IMR-90 (cell line): ENCODE measurements around the gene BTBD17. TPM values are rescaled to one million over a fixed set of nuclear protein-coding genes. Genes with fewer than 3 reads are reported as not detected.

Source experiments
- ATAC-seq: fragments of 200-7000 bp; cut with Tn5 transposase; 2 replicates; pipeline ENCODE4 v1.9.1; 2020; ENCODE audit warnings: low read depth, mild to moderate bottlenecking, moderate library complexity
- BruUV-seq: library from RNA; stranded (reverse); fragments of 400-500 nt; replicated peaks from 2 replicates; lab custom pipeline; 2021; lab: Mats Ljungman, UMichigan
- CTCF ChIA-PET: fragments of 300-600 bp; formaldehyde crosslinking; extraction: SDS; loops from one replicate; lab custom pipeline; 2021; ENCODE audit warnings: antibody characterized with exemption; lab: Yijun Ruan, JAX
- POLR2A ChIA-PET: fragments of 300-600 bp; sonication (Branson Sonifier 250); formaldehyde crosslinking; loops from one replicate; lab custom pipeline; 2022; ENCODE audit warnings: antibody characterized with exemption; ENCODE audit not compliant: unreplicated experiment; lab: Charles Lee
- DNase-seq: peaks from one replicate; pipeline ENCODE4 v3.0.0; 2013
- H2AFZ ChIP-seq: replicated peaks from 2 replicates; pipeline ENCODE3; 2013; ENCODE audit warnings: low read length, mild to moderate bottlenecking; ENCODE audit not compliant: poor library complexity
- H2AK5ac ChIP-seq: 2 replicates; pipeline ENCODE4 v1.6.1; 2013; ENCODE audit warnings: low read depth, low read length, inconsistent platforms
- H2AK9ac ChIP-seq: replicated peaks from 2 replicates; pipeline ENCODE3; 2013; ENCODE audit warnings: mild to moderate bottlenecking, low read depth, low read length, moderate library complexity; ENCODE audit not compliant: poor library complexity
- H2BK120ac ChIP-seq: 2 replicates; pipeline ENCODE4 v1.6.1; 2013; ENCODE audit warnings: low read depth, low read length, inconsistent platforms
- H2BK15ac ChIP-seq: 3 replicates; pipeline ENCODE4 v1.6.1; 2013; ENCODE audit warnings: low read depth, low read length, inconsistent platforms
- H2BK20ac ChIP-seq: 2 replicates; pipeline ENCODE4 v1.6.1; 2013; ENCODE audit warnings: low read depth, mild to moderate bottlenecking, inconsistent platforms, low read length, moderate library complexity
- H2BK5ac ChIP-seq: 2 replicates; pipeline ENCODE4 v1.6.1; 2013; ENCODE audit warnings: mild to moderate bottlenecking, low read depth, low read length, inconsistent platforms; ENCODE audit not compliant: poor library complexity, severe bottlenecking
- H3K14ac ChIP-seq: replicated peaks from 2 replicates; pipeline ENCODE4 v1.6.1; 2013; ENCODE audit warnings: low read depth, low read length, inconsistent platforms
- H3K18ac ChIP-seq: 2 replicates; pipeline ENCODE4 v1.6.1; 2013; ENCODE audit warnings: low read depth, low read length, control low read depth
- H3K23ac ChIP-seq: 2 replicates; pipeline ENCODE4 v1.6.1; 2013; ENCODE audit warnings: low read depth, low read length, inconsistent platforms
- H3K27ac ChIP-seq: 2 replicates; pipeline ENCODE4 v1.5.1; 2013; ENCODE audit warnings: mild to moderate bottlenecking, control low read depth, low read length; ENCODE audit not compliant: insufficient read depth
- H3K27me3 ChIP-seq: 2 replicates; pipeline ENCODE4 v1.6.1; 2013; ENCODE audit warnings: low read length; ENCODE audit not compliant: control insufficient read depth, insufficient read depth
- H3K36me3 ChIP-seq: 2 replicates; pipeline ENCODE4 v1.6.1; 2013; ENCODE audit warnings: low read length, mixed read lengths; ENCODE audit not compliant: control insufficient read depth, insufficient read depth
- H3K4ac ChIP-seq: 2 replicates; pipeline ENCODE4 v1.6.1; 2013; ENCODE audit warnings: low read depth, low read length, inconsistent platforms
- H3K4me1 ChIP-seq: 2 replicates; pipeline ENCODE4 v1.6.1; 2013; ENCODE audit warnings: low read length, mixed read lengths; ENCODE audit not compliant: control insufficient read depth, insufficient read depth
- H3K4me2 ChIP-seq: 2 replicates; pipeline ENCODE4 v1.6.1; 2013; ENCODE audit warnings: low read depth, mild to moderate bottlenecking, control low read depth, low read length, moderate library complexity
- H3K4me3 ChIP-seq: 2 replicates; pipeline ENCODE4 v1.5.1; 2013; ENCODE audit warnings: low read depth, mild to moderate bottlenecking, control low read depth, low read length, moderate library complexity; ENCODE audit not compliant: insufficient read depth
- H3K56ac ChIP-seq: 2 replicates; pipeline ENCODE4 v1.6.1; 2013; ENCODE audit warnings: low read length, inconsistent platforms; ENCODE audit not compliant: insufficient read depth; ENCODE audit errors: extremely low read depth
- H3K79me1 ChIP-seq, 2 experiments: 2 replicates each; pipeline ENCODE4 v1.6.1; 2013; ENCODE audit warnings: low read length in 2 of 2, inconsistent platforms in 1 of 2, low read depth in 1 of 2
- H3K9ac ChIP-seq: 2 replicates; pipeline ENCODE4 v1.6.1; 2013; ENCODE audit warnings: low read depth, low read length, control low read depth
- H3K9me1 ChIP-seq: 2 replicates; pipeline ENCODE4 v1.6.1; 2013; ENCODE audit warnings: low read length, inconsistent platforms; ENCODE audit not compliant: insufficient read depth
- H3K9me3 ChIP-seq: 2 replicates; pipeline ENCODE4 v1.6.1; 2013; ENCODE audit warnings: low read length; ENCODE audit not compliant: control insufficient read depth, insufficient read depth
- H4K20me1 ChIP-seq: 2 replicates; pipeline ENCODE4 v1.6.1; 2013; ENCODE audit warnings: low read length, inconsistent platforms; ENCODE audit not compliant: insufficient read depth
- H4K5ac ChIP-seq: 2 replicates; pipeline ENCODE4 v1.6.1; 2013; ENCODE audit warnings: mild to moderate bottlenecking, low read depth, low read length, control low read depth
- H4K8ac ChIP-seq, 2 experiments: 2 replicates each; pipeline ENCODE4 v1.6.1; 2013; ENCODE audit warnings: low read depth in 2 of 2, low read length in 2 of 2, control low read depth in 1 of 2, inconsistent platforms in 1 of 2
- H4K91ac ChIP-seq: 2 replicates; pipeline ENCODE4 v1.6.1; 2013; ENCODE audit warnings: low read depth, low read length, inconsistent platforms; ENCODE audit not compliant: insufficient read depth
- BHLHE40 ChIP-seq: fragments of 150-350 bp; IDR thresholded peaks from 2 replicates; pipeline ENCODE4 v1.6.1; 2016; ENCODE audit warnings: mild to moderate bottlenecking, low read depth, low read length
- CEBPB ChIP-seq: IDR thresholded peaks from 2 replicates; pipeline ENCODE4 v1.6.1; 2012; ENCODE audit warnings: low read depth, low read length, improper control_type of control experiment
- CHD1 ChIP-seq: IDR thresholded peaks from 2 replicates; pipeline ENCODE4 v1.6.1; 2012; ENCODE audit warnings: low read depth, low read length, improper control_type of control experiment
- CTCF ChIP-seq: conservative IDR thresholded peaks from 2 replicates; pipeline ENCODE4 v1.5.1; 2012; ENCODE audit warnings: mild to moderate bottlenecking, low read depth, low read length, improper control_type of control experiment
- ELK1 ChIP-seq: fragments of 150-350 bp; IDR thresholded peaks from 2 replicates; pipeline ENCODE4 v1.6.1; 2016; ENCODE audit warnings: low read depth, mild to moderate bottlenecking, low read length, moderate library complexity, borderline replicate concordance
- FOS ChIP-seq: fragments of 150-350 bp; IDR thresholded peaks from 2 replicates; pipeline ENCODE4 v1.6.1; 2016; ENCODE audit warnings: low read depth, low read length
- MAFK ChIP-seq: IDR thresholded peaks from 2 replicates; pipeline ENCODE4 v1.6.1; 2012; ENCODE audit warnings: low read depth, low read length, improper control_type of control experiment
- MAZ ChIP-seq: IDR thresholded peaks from 2 replicates; pipeline ENCODE4 v1.6.1; 2012; ENCODE audit warnings: low read depth, mild to moderate bottlenecking, low read length, improper control_type of control experiment, moderate library complexity, borderline replicate concordance
- MXI1 ChIP-seq: IDR thresholded peaks from 2 replicates; pipeline ENCODE4 v1.6.1; 2012; ENCODE audit warnings: low read depth, mild to moderate bottlenecking, low read length, moderate library complexity, borderline replicate concordance
- NFE2L2 ChIP-seq: fragments of 150-350 bp; IDR thresholded peaks from 2 replicates; pipeline ENCODE4 v1.6.1; 2016; ENCODE audit warnings: low read depth, mild to moderate bottlenecking, low read length
- POLR2A ChIP-seq: IDR thresholded peaks from 2 replicates; pipeline ENCODE4 v1.6.1; 2012; ENCODE audit warnings: mild to moderate bottlenecking, low read depth, low read length
- RAD21 ChIP-seq: IDR thresholded peaks from 2 replicates; pipeline ENCODE4 v1.6.1; 2012; ENCODE audit warnings: low read length, improper control_type of control experiment
- RCOR1 ChIP-seq: IDR thresholded peaks from 2 replicates; pipeline ENCODE4 v1.6.1; 2012; ENCODE audit warnings: mild to moderate bottlenecking, low read length, improper control_type of control experiment; ENCODE audit not compliant: insufficient replicate concordance
- RFX5 ChIP-seq: IDR thresholded peaks from 2 replicates; pipeline ENCODE4 v1.8.0; 2012; ENCODE audit warnings: low read depth, mild to moderate bottlenecking, low read length, moderate library complexity
- SMC3 ChIP-seq: fragments of 150-350 bp; IDR thresholded peaks from 2 replicates; pipeline ENCODE4 v1.6.1; 2016; ENCODE audit warnings: low read depth, mild to moderate bottlenecking, antibody characterized with exemption, low read length, moderate library complexity
- WGBS, 2 experiments: methylation state at CpG; one replicate each; pipeline versions ENCODE4 v1.1.5 to v1.1.7; 2013; ENCODE audit warnings: missing lambda C conversion rate in 2 of 2; ENCODE audit not compliant: insufficient read length in 1 of 2; ENCODE audit errors: extremely low coverage in 2 of 2; 5-methylcytosine and 5-hydroxymethylcytosine counted together
- dilution Hi-C: fragments of 300-500 bp; cut with HindIII; formaldehyde crosslinking; loops from one replicate; pipeline ENCODE4 v1.14.3; 2018; ENCODE audit warnings: low sequenced_read_pairs; ENCODE audit not compliant: unreplicated experiment
- in situ Hi-C: fragments of 300-500 bp; cut with MboI; formaldehyde crosslinking; loops from 3 replicates; pipeline ENCODE4 v1.14.3; 2019; ENCODE audit warnings: low sequenced_read_pairs, inconsistent platforms, mixed read lengths
- intact Hi-C: fragments of 100-400 bp; cut with micrococcal nuclease; formaldehyde crosslinking; loops from 2 replicates; pipeline ENCODE4 v1.10.0; 2022
- polyA plus RNA-seq, 3 experiments: library from polyadenylated mRNA; depleted of rRNA; stranded (reverse); fragments of >200 nt; gene quantifications; 2 replicates each; pipeline ENCODE4 v1.2.3, GENCODE V29; 2012; ENCODE audit warnings: low replicate concordance in 1 of 3
- total RNA-seq: library from RNA; depleted of rRNA; stranded (reverse); fragments of >200 nt; gene quantifications from 2 replicates; pipeline ENCODE4 v1.2.3, GENCODE V29; 2012

BTBD17 gene
- total and polyA plus RNA-seq, 2 of the 4 experiments (the other 2 are of a cell fraction): not detected

GRCh38 chr17:74380086-74380958 is 18.7 kb upstream of the BTBD17 start:
- BruUV-seq: no TSS peak
- intact Hi-C loops (no loop called here), dilution Hi-C loops (no loop called here), in situ Hi-C loops (no loop called here)
- Histone ChIP-seq H3K4me2 (no peak overlapping the region), H3K79me1 (no peaks in the 10 kb centered on the region), H4K20me1 (no peaks in the 10 kb centered on the region), H4K91ac (no peak overlapping the region), H3K27me3 (no peaks in the 10 kb centered on the region; the same call in 1 of the 2 replicates), H3K9ac (no peak overlapping the region), H2AK9ac (no peak overlapping the region), H2BK5ac (no peak overlapping the region), H3K18ac (no peak overlapping the region), H2BK15ac (no peak overlapping the region), H3K9me3 (no peaks in the 10 kb centered on the region), H2BK120ac (no peak overlapping the region), H2BK20ac (no peak overlapping the region), H2AK5ac (no peak overlapping the region), H3K56ac (no peak overlapping the region), H2AFZ (no peak overlapping the region), H3K4me3 (no peak overlapping the region), H3K23ac (no peak overlapping the region), H4K8ac (no peak overlapping the region), H3K14ac (no peak overlapping the region), H4K5ac (no peak overlapping the region), H3K4me1 (no peaks in the 10 kb centered on the region), H3K36me3 (no peaks in the 10 kb centered on the region), H3K27ac (no peak overlapping the region), H3K4ac (no peak overlapping the region), H3K9me1 (no peaks in the 10 kb centered on the region)
- WGBS, 2 experiments: 9% methylated on average over 5 of the region's 17 CpGs; no CpG with 5 or more reads in 1 of the 2 experiments
- DNase-seq: no peak
- no peak for ATAC-seq
- POLR2A ChIA-PET: no interaction called here
- CTCF ChIA-PET: interaction anchor here (1.5 kb wide), 1 partner anchor 12 kb away, joined by 7 read pairs; no protein-coding TSS in a partner anchor
- no peak for TF ChIP-seq BHLHE40
- no peak for TF ChIP-seq MAZ
- TF ChIP-seq CHD1: no peak
- TF ChIP-seq RFX5: no peak
- TF ChIP-seq RCOR1: no peak
- no peak for TF ChIP-seq FOS
- no peak for TF ChIP-seq CTCF
- no peak for TF ChIP-seq ELK1
- no peak for TF ChIP-seq NFE2L2
- no peak for TF ChIP-seq CEBPB
- TF ChIP-seq MXI1: no peak
- TF ChIP-seq POLR2A: no peak
- no peak for TF ChIP-seq MAFK
- TF ChIP-seq SMC3: no peak
- no peak for TF ChIP-seq RAD21
